Fibroblast of lung (primary cell): ENCODE data around the gene WWOX. TPM values are rescaled to one million over a fixed set of nuclear protein-coding genes. Genes with fewer than 3 reads are reported as not detected.

ENCODE experiments used
- DNase-seq, 2 donors: peaks; one replicate each; pipeline versions ENCODE4 v3.0.0 to v3.0.0-alpha.2; 2010; ENCODE audit warnings: low read depth in 2 of 2
- H2AFZ ChIP-seq: 2 replicates; pipeline ENCODE4 v1.5.1; 2012; ENCODE audit warnings: low read length, control low read depth, inconsistent platforms
- H3K27ac ChIP-seq: 2 replicates; pipeline ENCODE4 v1.5.1; 2011; ENCODE audit warnings: low read length, control low read depth; ENCODE audit not compliant: insufficient read depth
- H3K27me3 ChIP-seq: 2 replicates; pipeline ENCODE4 v1.5.1; 2011; ENCODE audit warnings: mild to moderate bottlenecking, low read length; ENCODE audit not compliant: control insufficient read depth, insufficient read depth
- H3K36me3 ChIP-seq: 2 replicates; pipeline ENCODE4 v1.5.1; 2011; ENCODE audit warnings: low read length; ENCODE audit not compliant: control insufficient read depth, insufficient read depth
- H3K4me1 ChIP-seq: 2 replicates; pipeline ENCODE4 v1.5.1; 2011; ENCODE audit warnings: low read length; ENCODE audit not compliant: control insufficient read depth, insufficient read depth; ENCODE audit errors: extremely low read depth
- H3K4me2 ChIP-seq: 2 replicates; pipeline ENCODE4 v1.5.1; 2011; ENCODE audit warnings: low read length, control low read depth; ENCODE audit not compliant: insufficient read depth; ENCODE audit errors: extremely low read depth
- H3K4me3 ChIP-seq, 4 experiments: fragments of 200-600 bp in 1 of 4; sonication (generic) in 1 of 4; replicated peaks in 1 of 4; 2 replicates each; pipeline ENCODE4 v1.5.1; 2011 to 2016; ENCODE audit warnings: low read length in 4 of 4, low read depth in 3 of 4, mild to moderate bottlenecking in 3 of 4, control low read depth in 2 of 4, inconsistent platforms in 1 of 4, mixed read lengths in 1 of 4; ENCODE audit not compliant: insufficient read depth in 1 of 4; ENCODE audit errors: control extremely low read depth in 1 of 4
- H3K79me2 ChIP-seq: 2 replicates; pipeline ENCODE4 v1.5.1; 2012; ENCODE audit warnings: mild to moderate bottlenecking, low read length, inconsistent platforms; ENCODE audit not compliant: control insufficient read depth, insufficient read depth
- H3K9ac ChIP-seq: 2 replicates; pipeline ENCODE4 v1.5.1; 2011; ENCODE audit warnings: mild to moderate bottlenecking, low read length, control low read depth; ENCODE audit not compliant: insufficient read depth
- H3K9me3 ChIP-seq: 2 replicates; pipeline ENCODE4 v1.5.1; 2012; ENCODE audit warnings: low read depth, low read length; ENCODE audit not compliant: control insufficient read depth, insufficient read depth
- H4K20me1 ChIP-seq: 2 replicates; pipeline ENCODE4 v1.5.1; 2011; ENCODE audit warnings: low read length; ENCODE audit not compliant: control insufficient read depth, insufficient read depth; ENCODE audit errors: extremely low read depth
- EZH2 ChIP-seq: IDR thresholded peaks from 2 replicates; pipeline ENCODE4 v1.5.1; 2012; ENCODE audit warnings: low read length, control low read depth, mild to moderate bottlenecking; ENCODE audit errors: missing control alignments
- polyA plus RNA-seq, 2 donors: library from polyadenylated mRNA; depleted of rRNA in 1 of 2; stranded (reverse) in 1 of 2; unstranded in 1 of 2; fragments of >200 nt; gene quantifications; 2 replicates each; pipeline ENCODE4 v1.2.1, GENCODE V29; 2011 to 2012; ENCODE audit warnings: missing spikeins in 1 of 2
- total RNA-seq: library from RNA; depleted of rRNA; stranded (reverse); fragments of >200 nt; gene quantifications from 2 replicates; pipeline ENCODE4 v1.2.1, GENCODE V29; 2014
- TF ChIP-seq, protein P1 (sequence below), 2 donors: IDR thresholded peaks in 1 of 2; conservative IDR thresholded peaks in 1 of 2; 1 replicate in 1 of 2; 2 replicates in 1 of 2; pipeline ENCODE4 v1.5.1; 2011 to 2012; ENCODE audit warnings: low read length in 2 of 2, control low read depth in 1 of 2, inconsistent platforms in 1 of 2, low read depth in 1 of 2, mild to moderate bottlenecking in 1 of 2

WWOX gene
- total and polyA plus RNA-seq, 2 donors (not counting 1 experiment from before 2014, with no cell fraction given), result 5.6 to 16.3 TPM

DNA sequence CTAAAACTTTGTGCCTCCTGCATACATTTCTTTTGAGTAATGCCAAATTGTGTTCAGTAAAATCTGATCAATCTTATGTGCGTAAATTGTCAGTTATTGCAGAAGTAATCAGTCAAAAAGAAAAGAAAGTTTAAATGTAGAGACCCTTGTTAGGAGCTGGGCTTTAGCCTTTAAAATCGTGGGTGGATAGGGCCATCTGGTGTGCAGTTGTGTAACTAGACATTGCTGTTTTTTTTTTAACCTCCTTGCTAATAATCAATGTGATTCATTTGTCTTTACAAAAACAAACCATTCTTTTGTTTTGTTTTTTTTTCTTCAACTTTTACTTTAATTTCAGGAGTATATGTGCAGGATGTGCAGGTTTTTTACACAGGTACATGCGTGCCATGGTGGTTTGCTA, 5.3 kb upstream of the WWOX start:
- Histone ChIP-seq H3K4me1 (no peaks in the 10 kb centered on the region), H3K9ac (no peak overlapping the region), H4K20me1 (no peaks in the 10 kb centered on the region), H3K79me2 (no peaks in the 10 kb centered on the region), H3K4me3 (no peak overlapping the region), H3K36me3 (no peaks in the 10 kb centered on the region), H3K27me3 (no peaks in the 10 kb centered on the region), H3K27ac (no peak overlapping the region), H2AFZ (no peak overlapping the region), H3K9me3 (no peaks in the 10 kb centered on the region), H3K4me2 (no peak overlapping the region)
- peak in 1 of 2 donors; percentile 8 for DNase-seq
- TF ChIP-seq, protein P1, sequence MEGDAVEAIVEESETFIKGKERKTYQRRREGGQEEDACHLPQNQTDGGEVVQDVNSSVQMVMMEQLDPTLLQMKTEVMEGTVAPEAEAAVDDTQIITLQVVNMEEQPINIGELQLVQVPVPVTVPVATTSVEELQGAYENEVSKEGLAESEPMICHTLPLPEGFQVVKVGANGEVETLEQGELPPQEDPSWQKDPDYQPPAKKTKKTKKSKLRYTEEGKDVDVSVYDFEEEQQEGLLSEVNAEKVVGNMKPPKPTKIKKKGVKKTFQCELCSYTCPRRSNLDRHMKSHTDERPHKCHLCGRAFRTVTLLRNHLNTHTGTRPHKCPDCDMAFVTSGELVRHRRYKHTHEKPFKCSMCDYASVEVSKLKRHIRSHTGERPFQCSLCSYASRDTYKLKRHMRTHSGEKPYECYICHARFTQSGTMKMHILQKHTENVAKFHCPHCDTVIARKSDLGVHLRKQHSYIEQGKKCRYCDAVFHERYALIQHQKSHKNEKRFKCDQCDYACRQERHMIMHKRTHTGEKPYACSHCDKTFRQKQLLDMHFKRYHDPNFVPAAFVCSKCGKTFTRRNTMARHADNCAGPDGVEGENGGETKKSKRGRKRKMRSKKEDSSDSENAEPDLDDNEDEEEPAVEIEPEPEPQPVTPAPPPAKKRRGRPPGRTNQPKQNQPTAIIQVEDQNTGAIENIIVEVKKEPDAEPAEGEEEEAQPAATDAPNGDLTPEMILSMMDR (conservative IDR thresholded peaks at IDR 0.05 in 1 of 2, IDR thresholded peaks at IDR 0.05 in 1 of 2; ENCODE audit: low read depth in 1 of 2, low read length in 2 of 2), result peak in 1 of 2 donors; percentile 18
- TF ChIP-seq EZH2, result no peak

DNA sequence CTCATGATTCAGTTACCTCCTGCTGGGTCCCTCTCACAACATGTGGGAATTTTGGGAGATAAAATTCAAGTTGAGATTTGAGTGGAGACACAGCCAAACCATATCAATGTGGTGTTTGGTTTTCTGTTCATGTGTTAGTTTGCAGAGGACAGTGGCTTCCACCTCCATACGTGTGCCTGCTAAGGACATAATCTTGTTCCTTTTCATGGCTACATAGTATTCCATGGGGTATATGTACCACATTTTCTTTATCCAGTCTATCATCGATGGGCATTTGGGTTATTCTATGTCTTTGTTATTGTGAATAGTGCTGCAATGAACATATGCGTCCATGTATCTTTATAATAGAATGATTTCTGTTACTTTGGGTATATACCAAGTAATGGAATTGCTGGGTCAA, 4.5 kb upstream of the WWOX start:
- H3K27ac ChIP-seq, result no peak overlapping the region
- H2AFZ ChIP-seq, result no peak overlapping the region
- H3K4me2 ChIP-seq, result no peak overlapping the region
- no peak for TF ChIP-seq EZH2
- TF ChIP-seq, protein P1 (conservative IDR thresholded peaks at IDR 0.05 in 1 of 2, IDR thresholded peaks at IDR 0.05 in 1 of 2; ENCODE audit: low read depth in 1 of 2, low read length in 2 of 2), result no peak
- no peaks in the 10 kb centered on the region for H3K36me3 ChIP-seq
- H3K4me3 ChIP-seq, result no peak overlapping the region
- H3K9me3 ChIP-seq, result no peaks in the 10 kb centered on the region
- H3K4me1 ChIP-seq, result no peaks in the 10 kb centered on the region
- H3K27me3 ChIP-seq, result no peaks in the 10 kb centered on the region
- no peaks in the 10 kb centered on the region for H3K79me2 ChIP-seq
- H4K20me1 ChIP-seq, result no peaks in the 10 kb centered on the region
- DNase-seq, result no peak
- no peak overlapping the region for H3K9ac ChIP-seq

DNA sequence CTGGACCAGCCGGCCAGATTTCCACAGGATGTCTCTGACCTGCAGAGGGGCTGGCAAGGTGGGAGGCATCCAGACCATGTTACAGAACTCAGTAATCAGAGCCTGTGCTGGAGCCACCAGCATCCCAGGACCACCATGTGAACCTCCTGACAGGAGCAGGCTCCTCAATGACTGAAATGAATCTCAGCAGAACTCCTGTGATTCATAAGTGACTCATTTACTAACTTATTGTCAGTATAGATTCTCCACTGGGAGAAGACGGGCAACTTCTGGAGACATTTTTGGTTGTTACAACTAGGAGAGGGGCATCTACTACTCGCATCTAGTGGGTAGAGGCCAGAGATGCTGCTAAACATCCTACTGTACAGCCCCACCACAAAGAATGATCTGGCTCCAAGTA, 3.1 kb upstream of the WWOX start:
- Histone ChIP-seq H2AFZ (no peak overlapping the region), H3K36me3 (no peaks in the 10 kb centered on the region), H3K79me2 (no peaks in the 10 kb centered on the region), H4K20me1 (no peaks in the 10 kb centered on the region), H3K27ac (no peak overlapping the region), H3K4me2 (no peak overlapping the region), H3K27me3 (no peaks in the 10 kb centered on the region), H3K9me3 (no peaks in the 10 kb centered on the region), H3K4me3 (no peak overlapping the region), H3K9ac (no peak overlapping the region), H3K4me1 (no peaks in the 10 kb centered on the region)
- no peak for DNase-seq
- TF ChIP-seq, protein P1 (conservative IDR thresholded peaks at IDR 0.05 in 1 of 2, IDR thresholded peaks at IDR 0.05 in 1 of 2; ENCODE audit: low read depth in 1 of 2, low read length in 2 of 2), result no peak
- TF ChIP-seq EZH2, result no peak
